ENCODE measurements around the gene DHX35.
"Not testable (repeated sequence)": the region's sequence is repeated elsewhere in the genome, so short reads cannot be mapped to it uniquely, and the experiment has no call there.

Gene DHX35

GRCh38 chr20:38975539-38976120 is 13.5 kb downstream of the DHX35 start:
- Mint-ChIP-seq H3K27ac (no peak overlapping the region), H3K9me3 (no peaks in the 10 kb centered on the region), H3K27me3 (no peaks in the 10 kb centered on the region), H3K4me3 (no peak overlapping the region), H3K36me3 (ENCODE audit: low read depth) (peaks cover 45% of the 10 kb centered on the region), H3K4me1 (ENCODE audit: low read depth) (no peaks in the 10 kb centered on the region)
- intact Hi-C loops (cut with micrococcal nuclease), result no loop called here

DNA sequence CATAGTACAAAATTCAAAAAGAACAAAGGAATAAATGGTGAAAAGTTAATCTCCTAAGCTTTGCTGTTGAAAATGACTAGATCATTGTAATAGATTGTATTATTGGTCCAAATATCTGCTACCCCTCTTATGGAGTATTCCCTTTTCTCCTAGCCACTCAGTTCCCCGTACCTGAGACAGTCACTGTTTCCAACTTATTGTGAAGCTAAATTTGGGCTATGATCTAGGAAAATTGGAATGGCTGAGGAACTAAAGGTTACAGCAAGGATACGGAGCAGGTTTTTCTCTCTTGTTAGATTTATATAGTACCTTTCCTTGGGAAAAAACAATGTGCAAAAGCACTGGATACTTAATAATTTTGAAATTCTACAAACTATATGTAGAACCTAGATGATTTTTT is 17.3 kb downstream of the DHX35 start:
- Mint-ChIP-seq H3K27me3 (no peaks in the 10 kb centered on the region), H3K4me3 (no peak overlapping the region), H3K9me3 (no peaks in the 10 kb centered on the region), H3K4me1 (ENCODE audit: low read depth) (no peaks in the 10 kb centered on the region), H3K27ac (no peak overlapping the region), H3K36me3 (ENCODE audit: low read depth) (peaks cover 27% of the 10 kb centered on the region)
- intact Hi-C loops (cut with micrococcal nuclease), result no loop called here

- H3K4me3 Mint-ChIP-seq, result no peak overlapping the region
- intact Hi-C loops (cut with micrococcal nuclease), result no loop called here
- H3K4me1 Mint-ChIP-seq (ENCODE audit: low read depth), result peaks cover under 1% of the 10 kb centered on the region
These were observed 17.7 kb downstream of the DHX35 start for GRCh38 chr20:38979842-38980241.

DNA sequence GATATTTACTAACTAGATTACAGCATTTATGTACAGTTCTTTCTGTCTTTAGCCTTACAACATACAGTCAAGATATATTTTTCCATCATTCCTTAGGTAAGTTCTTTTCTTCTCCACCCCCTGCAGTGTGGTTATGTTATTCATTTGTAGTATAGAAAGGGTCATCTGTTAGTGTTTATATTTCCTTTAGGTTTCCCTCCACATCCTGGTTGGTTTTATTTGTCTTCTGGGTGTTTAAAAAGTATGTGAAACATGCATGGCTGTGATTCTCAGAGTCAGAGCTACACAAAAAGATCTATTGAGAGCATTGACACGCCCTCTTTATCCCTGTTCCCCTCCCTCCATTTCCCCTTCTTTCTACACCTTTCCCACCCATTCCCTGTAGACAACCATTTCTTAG is 20.1 kb downstream of the DHX35 start:
- H3K4me1 Mint-ChIP-seq (ENCODE audit: low read depth), result peaks cover 7% of the 10 kb centered on the region
- intact Hi-C loops (cut with micrococcal nuclease), result no loop called here
- H3K9me3 Mint-ChIP-seq, result no peaks in the 10 kb centered on the region
- H3K27me3 Mint-ChIP-seq, result no peaks in the 10 kb centered on the region
- H3K4me3 Mint-ChIP-seq, result no peak overlapping the region
- peaks cover 39% of the 10 kb centered on the region for H3K36me3 Mint-ChIP-seq (ENCODE audit: low read depth)
- H3K27ac Mint-ChIP-seq, result no peak overlapping the region

More at GRCh38 chr20:38979842-38980241, 17.7 kb downstream of the DHX35 start:
- no peaks in the 10 kb centered on the region for H3K9me3 Mint-ChIP-seq
- H3K27me3 Mint-ChIP-seq, result no peaks in the 10 kb centered on the region
- H3K36me3 Mint-ChIP-seq (ENCODE audit: low read depth), result peaks cover 27% of the 10 kb centered on the region
- H3K27ac Mint-ChIP-seq, result no peak overlapping the region

GRCh38 chr20:38985060-38985459 is 22.9 kb downstream of the DHX35 start:
- peaks cover 7% of the 10 kb centered on the region for H3K4me1 Mint-ChIP-seq (ENCODE audit: low read depth)
- no peak overlapping the region for H3K4me3 Mint-ChIP-seq
- peaks cover 62% of the 10 kb centered on the region for H3K36me3 Mint-ChIP-seq (ENCODE audit: low read depth)
- no peaks in the 10 kb centered on the region for H3K27me3 Mint-ChIP-seq
- H3K9me3 Mint-ChIP-seq, result no peaks in the 10 kb centered on the region
- intact Hi-C loops (cut with micrococcal nuclease), result no loop called here
- H3K27ac Mint-ChIP-seq, result no peak overlapping the region

- intact Hi-C loops (cut with micrococcal nuclease), result no loop called here
- peaks cover 7% of the 10 kb centered on the region for H3K4me1 Mint-ChIP-seq (ENCODE audit: low read depth)
- no peak overlapping the region for H3K27ac Mint-ChIP-seq
- peaks cover 65% of the 10 kb centered on the region for H3K36me3 Mint-ChIP-seq (ENCODE audit: low read depth)
- no peaks in the 10 kb centered on the region for H3K9me3 Mint-ChIP-seq
- no peaks in the 10 kb centered on the region for H3K27me3 Mint-ChIP-seq
- H3K4me3 Mint-ChIP-seq, result no peak overlapping the region
These were observed 23.5 kb downstream of the DHX35 start for GRCh38 chr20:38985603-38986170.

GRCh38 chr20:38986663-38987062 is 24.5 kb downstream of the DHX35 start:
- intact Hi-C loops (cut with micrococcal nuclease), result no loop called here
- Mint-ChIP-seq H3K9me3 (no peaks in the 10 kb centered on the region), H3K36me3 (ENCODE audit: low read depth) (peaks cover 60% of the 10 kb centered on the region), H3K27me3 (no peaks in the 10 kb centered on the region), H3K27ac (no peak overlapping the region), H3K4me3 (no peak overlapping the region), H3K4me1 (ENCODE audit: low read depth) (peaks cover 7% of the 10 kb centered on the region)

DNA sequence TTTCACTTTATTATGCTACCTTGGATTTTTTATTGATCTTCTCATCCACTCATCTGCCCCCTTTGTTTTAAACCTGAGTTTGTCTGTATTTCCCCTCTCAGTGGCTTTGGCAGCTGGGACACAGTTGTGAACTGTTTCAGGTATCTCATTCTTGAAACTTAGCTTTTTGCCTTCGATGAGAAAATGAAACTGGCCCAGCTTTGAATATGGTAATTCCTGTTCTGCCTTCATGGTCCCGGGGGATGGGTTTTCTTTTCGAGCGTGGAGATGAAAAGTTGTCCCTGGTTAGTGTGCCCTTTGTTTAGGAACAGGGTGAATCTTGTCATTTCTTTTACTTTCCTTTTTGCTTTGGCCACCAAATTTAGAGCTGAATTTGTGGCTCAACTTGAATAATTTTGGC is 25.6 kb downstream of the DHX35 start:
- peaks cover 7% of the 10 kb centered on the region for H3K4me1 Mint-ChIP-seq (ENCODE audit: low read depth)
- intact Hi-C loops (cut with micrococcal nuclease), result no loop called here
- no peaks in the 10 kb centered on the region for H3K9me3 Mint-ChIP-seq
- H3K4me3 Mint-ChIP-seq, result no peak overlapping the region
- no peak overlapping the region for H3K27ac Mint-ChIP-seq
- H3K36me3 Mint-ChIP-seq (ENCODE audit: low read depth), result peaks cover 71% of the 10 kb centered on the region
- no peaks in the 10 kb centered on the region for H3K27me3 Mint-ChIP-seq

GRCh38 chr20:38990728-38991127 is 28.6 kb downstream of the DHX35 start:
- no peaks in the 10 kb centered on the region for H3K27me3 Mint-ChIP-seq
- H3K4me1 Mint-ChIP-seq (ENCODE audit: low read depth), result no peaks in the 10 kb centered on the region
- H3K36me3 Mint-ChIP-seq (ENCODE audit: low read depth), result peaks cover 77% of the 10 kb centered on the region
- H3K27ac Mint-ChIP-seq, result no peak overlapping the region
- H3K9me3 Mint-ChIP-seq, result no peaks in the 10 kb centered on the region
- intact Hi-C loops (cut with micrococcal nuclease), result no loop called here
- no peak overlapping the region for H3K4me3 Mint-ChIP-seq

- peaks cover 81% of the 10 kb centered on the region for H3K36me3 Mint-ChIP-seq (ENCODE audit: low read depth)
- H3K9me3 Mint-ChIP-seq, result no peaks in the 10 kb centered on the region
- H3K4me1 Mint-ChIP-seq (ENCODE audit: low read depth), result no peaks in the 10 kb centered on the region
- H3K27ac Mint-ChIP-seq, result no peak overlapping the region
- intact Hi-C loops (cut with micrococcal nuclease), result no loop called here
- H3K27me3 Mint-ChIP-seq, result no peaks in the 10 kb centered on the region
- no peak overlapping the region for H3K4me3 Mint-ChIP-seq
These were observed 29.9 kb downstream of the DHX35 start for GRCh38 chr20:38991814-38992704.

DNA sequence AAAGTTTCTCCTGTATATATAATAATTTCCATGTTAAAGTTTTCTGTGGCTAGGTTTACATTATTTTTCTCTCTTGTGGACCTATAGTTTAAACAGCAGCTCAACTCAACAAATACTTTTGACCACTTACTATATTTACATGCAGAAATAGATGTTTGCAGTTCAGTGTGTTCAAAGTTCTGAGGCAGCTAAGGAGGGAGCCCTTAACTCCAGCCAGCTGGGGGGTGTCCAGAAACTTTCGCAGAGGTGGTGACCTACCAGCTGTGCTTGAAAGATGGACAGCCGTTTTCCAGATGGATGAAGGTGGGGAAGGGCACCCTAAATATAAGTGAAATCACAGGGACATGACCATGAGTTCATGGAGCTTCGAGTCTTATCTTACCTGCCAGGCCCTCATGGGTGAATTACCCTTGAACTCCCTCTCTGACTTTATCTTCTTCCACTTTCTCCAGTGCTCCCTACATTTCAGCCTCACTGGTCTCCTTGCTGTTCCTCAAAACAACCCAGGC is 33.4 kb downstream of the DHX35 start:
- no peak overlapping the region for H3K4me3 Mint-ChIP-seq
- no peak overlapping the region for H3K27ac Mint-ChIP-seq
- H3K27me3 Mint-ChIP-seq, result no peaks in the 10 kb centered on the region
- intact Hi-C loops (cut with micrococcal nuclease), result no loop called here
- H3K4me1 Mint-ChIP-seq (ENCODE audit: low read depth), result peaks cover 5% of the 10 kb centered on the region
- no peaks in the 10 kb centered on the region for H3K9me3 Mint-ChIP-seq
- peaks cover 82% of the 10 kb centered on the region for H3K36me3 Mint-ChIP-seq (ENCODE audit: low read depth)

GRCh38 chr20:38996866-38997265 is 34.7 kb downstream of the DHX35 start:
- H3K9me3 Mint-ChIP-seq; H3K27ac Mint-ChIP-seq; H3K27me3 Mint-ChIP-seq; H3K4me1 Mint-ChIP-seq (ENCODE audit: low read depth); intact Hi-C loops (cut with micrococcal nuclease); H3K4me3 Mint-ChIP-seq: not testable (repeated sequence)
- H3K36me3 Mint-ChIP-seq (ENCODE audit: low read depth), result peaks cover 83% of the 10 kb centered on the region

DNA sequence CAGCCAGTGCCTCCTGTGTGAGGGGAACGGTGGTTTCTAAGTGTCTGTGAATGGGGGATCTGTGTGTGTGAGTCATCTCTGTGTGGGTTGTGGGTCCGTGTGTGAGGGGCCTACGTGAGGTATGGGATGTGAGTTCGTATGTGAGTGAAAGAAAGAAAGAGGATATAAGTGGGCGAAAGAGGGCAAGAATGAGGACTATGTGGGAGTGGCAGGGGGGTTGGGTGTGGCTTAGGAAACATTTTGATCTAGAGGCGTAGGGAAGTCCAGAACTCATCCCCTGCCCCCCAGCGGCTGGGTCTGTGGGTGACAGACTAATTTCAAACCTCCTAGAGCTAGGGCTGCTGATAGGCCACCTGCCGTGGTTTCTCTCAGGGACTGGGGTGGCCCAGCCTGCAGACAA is 35.5 kb downstream of the DHX35 start:
- peaks cover 5% of the 10 kb centered on the region for H3K4me1 Mint-ChIP-seq (ENCODE audit: low read depth)
- peaks cover 83% of the 10 kb centered on the region for H3K36me3 Mint-ChIP-seq (ENCODE audit: low read depth)
- intact Hi-C loops (cut with micrococcal nuclease), result no loop called here
- H3K4me3 Mint-ChIP-seq, result no peak overlapping the region
- no peak overlapping the region for H3K27ac Mint-ChIP-seq
- no peaks in the 10 kb centered on the region for H3K27me3 Mint-ChIP-seq
- no peaks in the 10 kb centered on the region for H3K9me3 Mint-ChIP-seq

- intact Hi-C loops (cut with micrococcal nuclease), result no loop called here
- Mint-ChIP-seq H3K36me3 (ENCODE audit: low read depth) (peaks cover 88% of the 10 kb centered on the region), H3K4me3 (no peak overlapping the region), H3K27me3 (no peaks in the 10 kb centered on the region), H3K27ac (no peak overlapping the region), H3K4me1 (ENCODE audit: low read depth) (peaks cover 5% of the 10 kb centered on the region), H3K9me3 (no peaks in the 10 kb centered on the region)
These were observed 37.1 kb downstream of the DHX35 start for GRCh38 chr20:38999217-38999616.
